ENCODE data around the gene SBK2.

SBK2 gene

GRCh38 chr19:55486043-55486970, 50.6 kb downstream of the SBK2 start:
- DNase-seq (ENCODE audit: low spot score) = no peak

DNA sequence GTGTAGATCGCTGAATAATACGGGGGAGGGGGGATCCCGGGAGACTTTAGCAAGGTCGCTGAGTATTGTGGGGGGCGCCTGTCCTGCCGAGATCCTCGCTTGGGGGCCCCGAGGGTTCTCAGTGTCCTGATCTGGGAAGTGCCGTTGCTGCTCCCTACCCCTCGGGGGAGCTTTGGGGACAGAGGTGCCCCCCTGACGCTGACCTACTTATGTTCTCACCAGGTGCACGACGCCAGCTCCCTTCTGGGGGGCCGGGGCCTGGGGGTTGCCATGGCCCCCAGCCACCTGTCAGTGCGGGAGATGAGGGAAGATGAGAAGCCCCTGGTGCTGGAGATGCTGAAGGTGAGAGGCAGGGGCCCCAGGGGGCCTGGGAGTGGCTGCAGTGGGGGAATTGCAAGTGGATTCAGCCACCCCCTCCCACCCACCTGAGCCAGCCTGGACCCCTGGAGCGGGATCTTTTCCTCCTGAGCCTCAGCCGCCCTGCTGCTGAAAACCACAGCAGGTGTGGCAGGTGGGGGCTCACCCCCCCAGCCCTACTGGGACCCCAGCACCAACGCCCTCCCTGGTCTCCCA, 51.4 kb downstream of the SBK2 start:
- no peak for DNase-seq (ENCODE audit: low spot score)

DNA sequence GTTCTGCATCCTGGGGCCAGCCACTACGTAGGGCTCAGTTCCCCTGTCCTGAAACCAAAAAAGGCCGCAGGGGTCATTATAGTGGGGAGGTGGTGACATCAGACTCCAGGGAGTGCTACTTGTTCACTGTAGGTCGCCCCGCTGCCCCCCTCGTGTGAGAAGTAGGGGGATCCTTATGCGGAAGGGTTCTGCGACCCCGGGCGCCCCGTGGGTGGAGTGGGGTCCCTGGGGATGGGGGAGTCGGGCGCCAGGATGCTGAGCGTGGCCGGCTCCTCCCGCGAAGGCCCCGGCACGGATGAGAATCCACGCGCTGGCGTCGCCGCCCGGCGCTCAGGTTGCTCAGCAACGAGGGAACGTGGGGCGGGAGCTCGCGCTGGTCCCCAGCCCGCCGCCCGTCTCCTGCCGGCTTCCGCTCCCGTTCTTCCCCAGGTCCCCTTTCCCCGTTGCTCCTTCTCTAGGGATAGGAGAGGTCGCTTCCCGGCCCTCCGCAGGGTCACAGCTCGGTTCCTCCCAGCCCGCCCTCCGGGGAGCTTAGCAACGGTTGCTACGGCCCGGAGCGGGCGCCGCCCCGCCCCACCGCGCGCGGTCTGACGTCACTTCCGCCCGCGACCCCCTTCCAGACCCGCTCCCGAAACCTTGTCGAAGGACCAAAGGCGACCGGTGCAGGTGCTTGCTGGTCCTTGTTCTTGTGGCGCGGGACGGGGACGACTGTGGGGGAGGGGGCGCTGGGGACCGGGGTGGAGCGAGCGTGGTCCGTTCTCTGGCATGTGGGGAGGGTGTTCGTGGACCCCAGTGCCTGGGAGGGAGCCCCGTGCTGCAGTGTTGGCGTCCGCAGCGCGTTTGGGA, 52.1 kb downstream of the SBK2 start, which contains the start of gene NAT14:
NAT14 (plus strand) TSS at position 596 of the 846 bp plus-strand sequence. CDS start 521 bp downstream, outside the sequence.
- DNase-seq (ENCODE audit: low spot score) = peak; percentile 38

GRCh38 chr19:55483706-55484592, 53.0 kb downstream of the SBK2 start:
- no peak for DNase-seq (ENCODE audit: low spot score)

GRCh38 chr19:55482967-55483705, 53.8 kb downstream of the SBK2 start:
- DNase-seq (ENCODE audit: low spot score) = no peak

GRCh38 chr19:55482156-55482961, 54.6 kb downstream of the SBK2 start:
- no peak for DNase-seq (ENCODE audit: low spot score)

GRCh38 chr19:55481794-55482155, 55.2 kb downstream of the SBK2 start:
- no peak for DNase-seq (ENCODE audit: low spot score)

DNA sequence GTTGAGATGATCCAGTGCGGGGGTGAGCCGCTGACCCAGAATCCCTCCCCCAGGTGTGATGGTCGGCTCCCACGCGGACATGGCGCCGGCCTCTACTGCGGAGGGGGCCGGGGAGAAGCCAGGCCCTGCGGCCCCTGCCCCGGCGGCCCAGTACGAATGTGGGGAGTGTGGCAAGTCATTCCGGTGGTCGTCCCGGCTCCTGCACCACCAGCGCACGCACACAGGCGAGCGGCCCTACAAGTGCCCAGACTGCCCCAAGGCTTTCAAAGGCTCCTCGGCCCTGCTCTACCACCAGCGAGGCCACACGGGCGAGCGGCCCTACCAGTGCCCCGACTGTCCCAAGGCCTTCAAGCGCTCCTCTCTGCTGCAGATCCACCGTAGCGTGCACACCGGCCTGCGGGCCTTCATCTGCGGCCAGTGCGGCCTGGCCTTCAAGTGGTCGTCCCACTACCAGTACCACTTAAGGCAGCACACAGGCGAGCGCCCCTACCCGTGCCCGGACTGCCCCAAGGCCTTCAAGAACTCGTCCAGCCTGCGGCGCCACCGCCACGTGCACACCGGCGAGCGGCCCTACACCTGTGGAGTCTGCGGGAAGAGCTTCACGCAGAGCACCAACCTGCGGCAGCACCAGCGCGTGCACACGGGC, 55.7 kb downstream of the SBK2 start:
- no peak for DNase-seq (ENCODE audit: low spot score)

DNA sequence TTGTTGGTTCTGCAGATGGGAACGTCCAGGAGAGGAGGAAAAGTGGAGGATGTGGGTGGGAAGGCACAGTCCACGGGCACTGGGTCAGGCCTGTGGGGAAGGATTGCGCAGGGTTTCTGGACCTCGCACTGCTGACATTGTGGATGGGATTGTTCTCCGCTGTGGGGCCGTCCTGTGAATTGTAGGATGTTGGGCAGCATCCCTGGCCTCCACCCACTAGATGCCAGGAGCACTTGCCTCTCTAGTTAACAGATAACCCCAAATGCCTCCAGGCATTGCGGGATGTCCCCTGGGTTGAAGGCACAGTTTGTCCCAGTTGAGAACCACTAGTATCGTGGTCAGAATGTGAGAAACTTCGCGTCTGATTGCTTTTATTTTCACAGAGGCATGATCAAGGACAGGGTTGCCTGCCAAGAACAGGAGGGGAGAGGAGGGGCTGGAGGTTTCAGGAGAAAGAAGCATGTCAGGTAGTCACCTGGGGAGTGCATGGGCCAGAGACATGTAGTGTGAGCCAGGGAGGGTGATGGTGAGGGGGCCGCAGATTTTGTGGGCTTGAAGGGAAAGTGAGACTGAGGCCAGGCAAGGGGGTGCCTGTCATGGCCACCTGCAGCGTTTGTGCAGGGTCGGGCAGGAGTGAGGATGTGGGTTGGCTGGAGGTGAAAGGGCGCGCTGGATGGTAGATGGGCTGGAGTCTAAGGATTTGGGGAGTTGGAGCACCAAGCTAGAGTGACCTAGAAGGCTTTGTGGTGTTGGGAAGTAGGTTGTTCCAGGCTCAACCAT, 57.3 kb downstream of the SBK2 start:
- DNase-seq (ENCODE audit: low spot score) = no peak

GRCh38 chr19:55479045-55479444, 57.9 kb downstream of the SBK2 start:
- no peak for DNase-seq (ENCODE audit: low spot score)

Data from hematopoietic multipotent progenitor cell treated with erythropoietin and hydrocortisone succinate and interleukin-3 and kit ligand, for 15 days (in vitro differentiated cells).